Loucy (cell line): Measurements from ENCODE around the gene RPL6.

ENCODE experiments used
- H2AFZ ChIP-seq: fragments of 200-600 bp; sonication (generic); 2 replicates; pipeline ENCODE4 v1.6.0; 2016; ENCODE audit warnings: antibody characterized with exemption, mild to moderate bottlenecking, low read length, moderate library complexity
- H3F3A ChIP-seq: fragments of 200-600 bp; 2 replicates; pipeline ENCODE4 v1.6.0; 2016; ENCODE audit warnings: antibody characterized with exemption, low read depth, mild to moderate bottlenecking
- H3K27me3 ChIP-seq: fragments of 200-600 bp; sonication (generic); 2 replicates; pipeline ENCODE4 v1.6.1; 2014; ENCODE audit warnings: low read length, mild to moderate bottlenecking; ENCODE audit not compliant: insufficient read depth, poor library complexity, severe bottlenecking
- H3K36me3 ChIP-seq: fragments of 200-600 bp; sonication (generic); 2 replicates; pipeline ENCODE4 v1.6.1; 2016; ENCODE audit warnings: low read length; ENCODE audit not compliant: insufficient read depth
- H3K4me1 ChIP-seq: fragments of 200-600 bp; sonication (generic); 2 replicates; pipeline ENCODE4 v1.5.1; 2014; ENCODE audit warnings: low read length, mild to moderate bottlenecking; ENCODE audit not compliant: insufficient read depth, poor library complexity, severe bottlenecking
- H3K4me2 ChIP-seq: fragments of 200-600 bp; sonication (generic); 2 replicates; pipeline ENCODE4 v1.6.0; 2014; ENCODE audit warnings: antibody characterized with exemption, low read length, low read depth, mild to moderate bottlenecking; ENCODE audit not compliant: poor library complexity, severe bottlenecking
- H3K4me3 ChIP-seq: fragments of 200-600 bp; sonication (generic); 2 replicates; pipeline ENCODE4 v1.5.1; 2014; ENCODE audit warnings: low read length, mild to moderate bottlenecking, mixed read lengths; ENCODE audit not compliant: poor library complexity, severe bottlenecking
- H3K79me2 ChIP-seq: fragments of 200-600 bp; sonication (generic); 2 replicates; pipeline ENCODE4 v1.6.1; 2014; ENCODE audit warnings: low read length; ENCODE audit not compliant: insufficient read depth
- H3K9ac ChIP-seq: fragments of 200-600 bp; sonication (generic); 2 replicates; pipeline ENCODE4 v1.6.0; 2014; ENCODE audit warnings: mild to moderate bottlenecking, low read depth, low read length, moderate library complexity; ENCODE audit not compliant: poor library complexity, severe bottlenecking
- H3K9me2 ChIP-seq: fragments of 200-600 bp; sonication (generic); replicated peaks from 2 replicates; pipeline ENCODE4 v1.6.1; 2016; ENCODE audit warnings: low read depth, low read length, mixed read lengths
- H3K9me3 ChIP-seq: fragments of 200-600 bp; sonication (generic); 2 replicates; pipeline ENCODE4 v1.6.1; 2014; ENCODE audit warnings: mild to moderate bottlenecking, antibody characterized with exemption, low read length, low read depth; ENCODE audit not compliant: insufficient read depth
- H4K20me1 ChIP-seq: fragments of 200-600 bp; sonication (generic); 2 replicates; pipeline ENCODE4 v1.6.0; 2014; ENCODE audit warnings: antibody characterized with exemption, low read length, mild to moderate bottlenecking; ENCODE audit not compliant: insufficient read depth, poor library complexity, severe bottlenecking
- CTCF ChIP-seq: fragments of 200-600 bp; sonication (generic); conservative IDR thresholded peaks from 2 replicates; pipeline ENCODE4 v1.5.1; 2014; ENCODE audit warnings: mild to moderate bottlenecking, antibody characterized with exemption, low read length
- EZH2phosphoT487 ChIP-seq: fragments of 200-600 bp; IDR thresholded peaks from 2 replicates; pipeline ENCODE4 v1.6.1; 2018; ENCODE audit warnings: antibody characterized with exemption, mild to moderate bottlenecking, moderate library complexity, borderline replicate concordance

RPL6 gene

GRCh38 chr12:112406519-112407488 lies 2.6 kb downstream of the RPL6 start:
- Histone ChIP-seq H3K36me3 (peaks cover 35% of the 10 kb centered on the region), H3F3A (peaks cover 23% of the 10 kb centered on the region; the same call in 1 of the 2 replicates), H3K4me3 (peak overlapping the region; percentile 98), H3K79me2 (peaks cover 42% of the 10 kb centered on the region), H3K9ac (peak overlapping the region; percentile 100), H3K4me2 (peak overlapping the region; percentile 88), H4K20me1 (peaks cover 53% of the 10 kb centered on the region), H2AFZ (no peak overlapping the region), H3K27me3 (peaks cover 8% of the 10 kb centered on the region), H3K9me3 (no peaks in the 10 kb centered on the region), H3K4me1 (peaks cover 25% of the 10 kb centered on the region), H3K9me2 (no peaks in the 10 kb centered on the region)
- no peak for TF ChIP-seq CTCF
- no peak for TF ChIP-seq EZH2phosphoT487

GRCh38 chr12:112401903-112402498 lies 7.4 kb downstream of the RPL6 start:
- peaks cover 30% of the 10 kb centered on the region for H4K20me1 ChIP-seq
- TF ChIP-seq EZH2phosphoT487 (no peak), CTCF (no peak)
- H3K9me2 ChIP-seq: no peaks in the 10 kb centered on the region
- no peak overlapping the region for H3K9ac ChIP-seq
- H3K36me3 ChIP-seq: peaks cover 30% of the 10 kb centered on the region
- no peak overlapping the region for H3K4me3 ChIP-seq
- H3K9me3 ChIP-seq: no peaks in the 10 kb centered on the region
- H3F3A ChIP-seq: peaks cover 20% of the 10 kb centered on the region; the same call in 1 of the 2 replicates
- no peak overlapping the region for H3K4me2 ChIP-seq
- no peak overlapping the region for H2AFZ ChIP-seq
- H3K4me1 ChIP-seq: peaks cover 13% of the 10 kb centered on the region
- H3K27me3 ChIP-seq: no peaks in the 10 kb centered on the region
- H3K79me2 ChIP-seq: peaks cover 18% of the 10 kb centered on the region

GRCh38 chr12:112401054-112401453 lies 8.4 kb downstream of the RPL6 start:
- H3K9me3 ChIP-seq: no peaks in the 10 kb centered on the region

More at GRCh38 chr12:112401054-112401453, 8.4 kb downstream of the RPL6 start:
- peaks cover 21% of the 10 kb centered on the region for H3K36me3 ChIP-seq
- peaks cover 21% of the 10 kb centered on the region for H4K20me1 ChIP-seq
- H3K4me1 ChIP-seq: peaks cover 7% of the 10 kb centered on the region
- H3K79me2 ChIP-seq: peaks cover 9% of the 10 kb centered on the region
- no peak overlapping the region for H2AFZ ChIP-seq
- H3K9ac ChIP-seq: no peak overlapping the region
- H3K27me3 ChIP-seq: no peaks in the 10 kb centered on the region
- H3K9me2 ChIP-seq: no peaks in the 10 kb centered on the region
- no peak overlapping the region for H3K4me2 ChIP-seq
- H3F3A ChIP-seq: peaks cover 20% of the 10 kb centered on the region; the same call in 1 of the 2 replicates
- no peak overlapping the region for H3K4me3 ChIP-seq
- no peak for TF ChIP-seq EZH2phosphoT487
- TF ChIP-seq CTCF: no peak
